ENCODE data around the gene CENPF.
"Not testable (repeated sequence)": the region's sequence is repeated elsewhere in the genome, so short reads cannot be mapped to it uniquely, and the experiment has no call there.

CENPF gene, protein sequence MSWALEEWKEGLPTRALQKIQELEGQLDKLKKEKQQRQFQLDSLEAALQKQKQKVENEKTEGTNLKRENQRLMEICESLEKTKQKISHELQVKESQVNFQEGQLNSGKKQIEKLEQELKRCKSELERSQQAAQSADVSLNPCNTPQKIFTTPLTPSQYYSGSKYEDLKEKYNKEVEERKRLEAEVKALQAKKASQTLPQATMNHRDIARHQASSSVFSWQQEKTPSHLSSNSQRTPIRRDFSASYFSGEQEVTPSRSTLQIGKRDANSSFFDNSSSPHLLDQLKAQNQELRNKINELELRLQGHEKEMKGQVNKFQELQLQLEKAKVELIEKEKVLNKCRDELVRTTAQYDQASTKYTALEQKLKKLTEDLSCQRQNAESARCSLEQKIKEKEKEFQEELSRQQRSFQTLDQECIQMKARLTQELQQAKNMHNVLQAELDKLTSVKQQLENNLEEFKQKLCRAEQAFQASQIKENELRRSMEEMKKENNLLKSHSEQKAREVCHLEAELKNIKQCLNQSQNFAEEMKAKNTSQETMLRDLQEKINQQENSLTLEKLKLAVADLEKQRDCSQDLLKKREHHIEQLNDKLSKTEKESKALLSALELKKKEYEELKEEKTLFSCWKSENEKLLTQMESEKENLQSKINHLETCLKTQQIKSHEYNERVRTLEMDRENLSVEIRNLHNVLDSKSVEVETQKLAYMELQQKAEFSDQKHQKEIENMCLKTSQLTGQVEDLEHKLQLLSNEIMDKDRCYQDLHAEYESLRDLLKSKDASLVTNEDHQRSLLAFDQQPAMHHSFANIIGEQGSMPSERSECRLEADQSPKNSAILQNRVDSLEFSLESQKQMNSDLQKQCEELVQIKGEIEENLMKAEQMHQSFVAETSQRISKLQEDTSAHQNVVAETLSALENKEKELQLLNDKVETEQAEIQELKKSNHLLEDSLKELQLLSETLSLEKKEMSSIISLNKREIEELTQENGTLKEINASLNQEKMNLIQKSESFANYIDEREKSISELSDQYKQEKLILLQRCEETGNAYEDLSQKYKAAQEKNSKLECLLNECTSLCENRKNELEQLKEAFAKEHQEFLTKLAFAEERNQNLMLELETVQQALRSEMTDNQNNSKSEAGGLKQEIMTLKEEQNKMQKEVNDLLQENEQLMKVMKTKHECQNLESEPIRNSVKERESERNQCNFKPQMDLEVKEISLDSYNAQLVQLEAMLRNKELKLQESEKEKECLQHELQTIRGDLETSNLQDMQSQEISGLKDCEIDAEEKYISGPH (N-terminal part only)

DNA sequence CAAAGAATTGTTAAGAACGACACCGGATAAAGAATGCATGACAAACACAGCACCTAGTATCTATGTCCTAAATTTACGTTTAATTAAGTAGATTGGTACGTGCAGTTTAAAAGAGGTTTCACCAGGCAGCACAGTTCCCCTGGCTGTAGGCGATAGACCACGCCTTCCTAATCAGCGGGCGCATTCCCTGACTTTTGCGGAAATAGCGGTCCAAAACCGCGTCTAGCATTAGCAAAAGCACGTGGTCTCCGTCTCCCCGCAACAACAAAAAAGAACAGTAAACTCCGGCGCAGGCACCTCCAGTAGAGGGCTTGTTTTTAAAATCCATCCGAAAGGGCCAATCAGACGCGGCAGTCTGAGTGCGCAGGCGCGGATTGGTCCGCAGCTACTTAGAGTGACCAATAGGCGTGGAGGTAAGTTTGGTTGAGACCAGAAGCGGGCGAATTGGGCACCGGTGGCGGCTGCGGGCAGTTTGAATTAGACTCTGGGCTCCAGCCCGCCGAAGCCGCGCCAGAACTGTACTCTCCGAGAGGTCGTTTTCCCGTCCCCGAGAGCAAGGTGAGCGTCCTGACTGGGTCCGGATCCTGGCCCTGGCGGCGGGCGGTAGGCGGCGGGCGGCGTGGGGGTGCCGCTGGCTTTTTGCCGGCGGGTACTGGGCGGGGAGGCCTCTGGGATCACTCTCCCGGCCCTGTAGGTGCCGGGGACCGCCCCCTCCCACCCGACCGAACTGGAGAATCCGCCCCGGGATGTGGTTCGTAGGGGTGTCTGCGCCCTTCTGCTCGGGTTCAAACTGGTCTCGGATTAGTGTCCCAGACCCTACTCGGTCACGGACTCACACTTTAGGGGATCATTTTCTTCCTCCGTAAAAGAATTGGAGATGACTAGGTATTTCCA, at the start of gene CENPF:
TSS of gene CENPF (plus strand) at position 432 of the 894 bp plus-strand sequence. CDS start 10,560 bp downstream, outside the sequence.
- DNase-seq: peak; percentile 94

DNA sequence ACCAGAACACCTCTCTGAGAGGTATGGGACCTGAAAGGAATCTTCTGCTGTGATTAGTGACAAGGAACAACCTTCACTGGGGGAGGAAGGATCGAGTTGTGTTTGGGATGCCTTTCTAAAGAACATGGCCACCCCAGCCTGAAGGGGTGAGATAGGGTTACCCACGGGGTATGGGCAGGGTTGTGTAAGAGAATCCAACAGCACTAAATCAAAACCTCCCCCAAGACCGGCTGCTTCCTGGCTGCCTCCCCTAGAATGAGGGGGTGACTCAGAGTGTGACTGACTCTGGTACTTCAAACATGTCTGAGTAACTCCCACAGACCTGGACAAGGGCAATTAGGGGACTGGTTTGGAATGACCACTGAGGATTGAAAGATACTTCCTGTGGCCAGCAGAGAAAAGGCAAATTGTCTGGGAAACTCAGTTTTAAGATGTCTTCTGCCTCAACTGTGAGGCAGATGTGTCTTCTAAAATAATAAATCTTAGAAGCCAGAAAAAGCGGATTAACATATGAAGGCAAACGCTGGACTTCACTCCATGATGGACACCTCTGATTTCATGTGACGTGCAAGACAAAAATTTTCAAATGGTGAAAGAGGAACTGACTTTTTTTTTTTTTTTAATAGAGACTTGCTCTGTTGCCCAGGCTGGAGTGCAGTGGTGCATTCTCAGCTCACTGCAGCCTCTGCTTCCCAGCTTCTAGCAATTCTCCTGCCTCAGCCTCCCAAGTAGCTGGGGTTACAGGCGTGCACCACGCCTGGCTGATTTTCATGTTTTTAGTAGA, 44.9 kb upstream of the CENPF start:
- no peak for DNase-seq

DNA sequence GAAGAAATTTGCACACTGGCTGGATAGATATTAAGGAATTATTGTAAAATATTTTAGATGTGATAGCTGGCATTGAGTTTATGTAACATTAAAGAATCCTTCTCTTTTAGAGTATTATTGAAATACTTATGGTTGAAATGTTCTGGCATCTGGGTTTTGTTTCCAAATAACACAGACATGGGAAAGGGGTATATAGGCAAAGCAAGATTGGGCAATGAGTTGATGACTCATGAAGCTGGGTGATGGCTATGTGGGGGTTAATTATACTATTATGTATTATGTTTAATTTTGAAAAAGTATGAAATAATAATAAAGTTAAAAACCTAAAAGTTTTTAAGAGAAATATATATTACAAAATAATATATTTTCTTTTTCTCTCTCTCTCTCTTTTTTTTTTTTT, 39.1 kb upstream of the CENPF start:
- DNase-seq: no peak

DNA sequence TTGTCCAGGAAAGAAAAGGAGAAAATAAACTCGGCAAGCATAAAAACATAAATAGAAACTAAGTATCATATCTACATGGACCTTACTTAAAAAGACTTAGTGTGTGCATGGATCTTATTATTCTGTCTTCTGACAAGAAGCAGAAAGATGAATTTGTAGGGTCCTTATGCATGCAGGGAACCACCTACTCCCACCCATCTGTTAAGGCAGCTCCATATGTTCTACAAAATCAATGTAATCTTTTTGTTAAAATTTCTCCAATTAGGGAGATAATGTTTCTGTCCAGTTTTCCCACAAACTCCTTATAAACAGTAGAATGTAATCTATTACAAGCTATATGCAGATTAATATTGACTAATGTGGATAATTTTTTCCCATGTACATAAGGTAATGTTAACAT, 37.7 kb upstream of the CENPF start:
- no peak for DNase-seq

DNA sequence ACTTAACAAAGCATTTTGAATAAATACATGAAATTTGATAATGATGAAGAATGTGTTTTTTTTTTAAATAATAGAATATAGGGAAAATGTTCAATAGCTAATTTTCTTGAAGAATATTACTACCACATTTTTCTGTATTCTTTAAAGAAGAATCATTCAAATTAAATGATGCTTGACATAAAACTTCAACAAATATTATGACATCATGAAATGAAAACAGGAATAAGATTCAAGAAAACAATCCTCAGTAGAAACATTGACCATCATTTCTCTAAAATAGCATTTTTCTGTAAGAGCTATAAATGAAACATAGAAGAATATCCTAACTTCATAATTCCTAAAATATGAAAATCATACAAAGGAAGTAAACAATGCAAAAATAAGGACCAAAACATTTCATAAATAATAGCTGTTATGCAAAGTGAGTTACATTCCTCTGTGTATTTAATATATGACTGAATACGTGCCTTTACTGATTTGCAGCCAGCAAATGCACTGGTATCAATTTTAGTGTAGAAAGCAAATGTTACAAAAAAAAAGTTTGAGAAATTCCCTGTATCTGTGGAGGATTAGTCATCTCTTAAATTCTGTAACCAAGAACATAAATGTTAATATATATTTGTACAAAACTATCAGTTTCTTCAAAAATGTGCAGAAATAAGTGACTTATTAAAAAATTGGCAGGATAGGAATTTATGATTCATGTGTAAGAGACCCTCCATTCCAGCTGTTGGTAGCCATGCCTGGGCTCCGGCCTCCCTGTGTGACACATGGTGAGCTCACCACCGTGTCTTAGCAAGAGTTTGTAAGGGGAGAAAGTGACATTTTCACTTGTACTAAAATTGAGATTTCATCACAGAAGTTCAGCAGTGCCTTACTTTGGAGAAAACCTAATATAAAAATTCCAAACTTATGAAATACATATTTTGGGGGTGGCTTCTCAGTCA, 36.6 kb upstream of the CENPF start:
- DNase-seq: peak; percentile 29 to 32

DNA sequence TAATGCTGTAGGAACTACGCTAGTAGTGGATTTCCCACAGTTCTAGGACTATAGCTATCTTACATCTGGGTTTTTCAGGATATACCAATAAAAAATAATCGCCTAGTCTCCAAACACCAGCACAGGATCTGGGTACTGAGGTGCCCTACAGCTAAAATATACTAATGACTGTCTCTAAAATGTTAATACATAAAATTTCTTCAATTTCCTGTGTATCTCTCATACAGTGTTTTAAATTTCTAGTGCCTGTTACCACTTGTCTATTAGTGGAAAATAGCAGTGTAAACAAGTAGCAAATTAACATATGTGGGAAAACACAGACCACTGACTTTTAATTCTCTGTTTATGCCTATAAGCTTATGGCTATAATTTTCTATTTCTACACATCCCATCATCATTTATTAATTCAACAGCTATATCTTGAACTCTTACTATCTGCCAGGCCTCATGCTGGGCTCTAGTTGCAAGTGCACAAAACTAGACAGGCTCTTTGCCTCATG, 35.5 kb upstream of the CENPF start:
- DNase-seq: no peak

DNA sequence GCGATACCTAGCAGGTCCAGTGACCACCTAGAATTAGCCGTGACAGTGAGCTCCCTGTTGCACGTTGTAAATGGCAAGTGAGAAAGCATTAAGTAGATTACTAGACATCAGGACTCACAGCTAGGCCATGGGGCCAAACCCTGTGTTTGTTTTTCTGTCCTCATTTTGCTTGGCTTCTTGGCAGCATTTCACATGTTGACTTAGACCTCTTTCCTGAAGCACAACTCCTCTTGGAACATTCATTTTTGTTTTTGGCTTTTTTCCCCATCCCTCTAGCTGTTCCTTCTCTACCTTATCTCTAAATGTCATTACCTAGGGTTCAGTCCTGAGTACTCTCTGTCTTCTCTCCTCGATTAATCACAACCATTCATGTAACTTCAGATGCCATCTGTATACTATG, 34.7 kb upstream of the CENPF start:
- DNase-seq: no peak

DNA sequence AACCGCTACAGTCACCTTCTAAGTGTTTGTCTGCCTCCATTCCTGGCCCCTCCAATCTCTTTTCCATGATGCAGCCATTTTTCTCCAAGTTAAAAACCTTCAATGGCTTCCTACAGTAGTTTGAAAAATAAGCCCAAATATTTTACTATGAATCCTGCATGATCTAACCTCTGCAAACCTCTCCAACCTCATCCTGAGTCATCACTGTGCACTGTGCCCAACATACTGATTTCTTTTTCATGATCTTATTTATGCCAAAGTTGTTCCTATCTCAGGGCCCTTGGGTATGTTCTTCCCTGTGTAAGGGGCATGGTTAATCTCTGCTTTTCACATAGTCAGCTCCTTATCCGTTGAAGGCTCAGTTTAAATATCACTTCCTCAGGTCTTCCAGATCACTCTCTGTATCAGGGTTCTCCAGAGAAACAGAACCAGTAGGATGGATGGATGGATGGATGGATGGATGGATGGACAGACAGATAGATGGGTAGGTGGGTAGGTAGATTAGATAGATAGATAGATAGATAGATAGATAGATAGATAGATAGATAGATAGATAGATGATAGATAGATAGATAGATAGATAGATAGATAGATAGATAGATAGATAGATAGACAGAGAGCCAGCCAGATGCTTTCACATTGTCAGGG, 33.5 kb upstream of the CENPF start:
- DNase-seq: no peak

DNA sequence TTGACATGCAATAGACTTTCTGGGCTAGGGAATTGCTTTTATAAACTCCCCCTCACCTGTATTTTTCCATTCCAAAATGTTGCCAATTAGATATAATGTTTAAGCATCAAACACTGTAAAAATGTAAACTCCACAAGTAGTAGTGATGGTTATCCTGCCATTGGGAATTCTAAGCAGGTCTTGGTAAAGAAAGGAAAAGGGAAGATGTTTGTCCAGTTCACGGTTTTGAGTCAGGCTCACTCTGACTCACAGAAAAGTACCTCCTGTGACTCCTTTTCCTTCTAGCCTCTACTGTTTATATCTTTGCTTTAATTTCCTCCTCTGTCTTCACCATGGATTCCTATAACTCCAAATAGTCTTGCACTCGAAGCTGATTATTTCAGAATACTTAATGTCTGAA, 32.6 kb upstream of the CENPF start:
- DNase-seq: no peak

DNA sequence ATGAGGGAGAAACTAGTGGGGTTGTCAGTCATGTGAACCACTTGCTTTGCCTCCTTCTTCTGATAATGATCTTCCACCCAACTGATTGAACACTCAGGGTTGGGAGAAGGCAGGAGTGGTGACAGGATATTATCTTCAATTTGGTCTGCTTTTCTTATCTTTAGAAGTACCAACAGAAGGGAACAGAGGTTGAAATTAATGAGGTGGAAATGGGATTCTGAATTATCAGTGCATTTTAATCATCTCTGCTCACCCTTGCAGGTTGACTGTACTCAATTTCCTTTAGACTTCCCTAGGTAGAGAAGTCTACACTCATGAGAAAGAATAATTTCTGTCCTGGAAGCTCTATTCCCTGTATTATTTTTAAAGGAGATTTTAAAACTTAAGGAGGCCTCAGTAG, 31.7 kb upstream of the CENPF start:
- no peak for DNase-seq

DNA sequence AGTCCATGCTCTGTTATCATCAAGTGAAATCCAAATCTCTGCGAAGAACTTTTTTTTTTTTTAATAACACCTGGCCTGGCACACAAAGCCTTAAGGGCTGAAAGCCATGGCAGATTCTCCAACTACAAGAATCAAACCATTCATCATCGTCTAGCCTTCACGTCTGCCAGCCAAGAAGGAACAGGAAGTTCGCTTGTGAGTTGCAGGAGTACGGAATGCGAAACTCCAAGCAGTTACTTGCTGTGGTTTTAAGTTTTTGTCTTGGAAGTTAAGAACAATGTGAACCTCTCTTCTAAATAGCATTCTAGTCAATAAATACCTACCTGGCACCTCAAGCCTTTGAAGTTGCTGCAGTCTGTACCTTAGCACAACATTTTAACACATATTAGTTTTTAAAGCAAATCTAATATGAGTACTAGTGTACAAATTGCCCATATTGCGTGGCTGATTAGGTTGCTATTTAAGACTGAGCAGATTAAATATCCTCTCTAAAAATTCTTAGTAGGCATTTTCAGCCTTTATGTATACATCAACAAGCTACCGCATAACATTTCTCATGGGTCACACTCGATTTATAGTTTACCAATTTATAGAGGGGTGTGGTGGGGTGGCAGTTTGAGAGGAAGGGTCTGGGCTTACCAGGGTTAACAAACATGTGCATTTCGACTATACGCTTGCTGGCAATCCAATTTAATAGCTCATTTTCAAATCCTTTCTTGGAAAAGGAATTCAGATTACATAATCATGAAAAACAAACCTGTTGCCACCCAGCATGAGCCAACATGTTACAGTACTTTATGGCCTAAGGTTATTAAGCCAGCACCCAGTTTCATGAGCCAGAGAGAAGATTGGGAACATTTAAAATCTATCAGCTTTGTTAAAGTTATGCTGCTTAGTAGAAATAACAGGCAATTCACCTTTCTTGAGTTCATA, 29.3 kb upstream of the CENPF start:
- no peak for DNase-seq

DNA sequence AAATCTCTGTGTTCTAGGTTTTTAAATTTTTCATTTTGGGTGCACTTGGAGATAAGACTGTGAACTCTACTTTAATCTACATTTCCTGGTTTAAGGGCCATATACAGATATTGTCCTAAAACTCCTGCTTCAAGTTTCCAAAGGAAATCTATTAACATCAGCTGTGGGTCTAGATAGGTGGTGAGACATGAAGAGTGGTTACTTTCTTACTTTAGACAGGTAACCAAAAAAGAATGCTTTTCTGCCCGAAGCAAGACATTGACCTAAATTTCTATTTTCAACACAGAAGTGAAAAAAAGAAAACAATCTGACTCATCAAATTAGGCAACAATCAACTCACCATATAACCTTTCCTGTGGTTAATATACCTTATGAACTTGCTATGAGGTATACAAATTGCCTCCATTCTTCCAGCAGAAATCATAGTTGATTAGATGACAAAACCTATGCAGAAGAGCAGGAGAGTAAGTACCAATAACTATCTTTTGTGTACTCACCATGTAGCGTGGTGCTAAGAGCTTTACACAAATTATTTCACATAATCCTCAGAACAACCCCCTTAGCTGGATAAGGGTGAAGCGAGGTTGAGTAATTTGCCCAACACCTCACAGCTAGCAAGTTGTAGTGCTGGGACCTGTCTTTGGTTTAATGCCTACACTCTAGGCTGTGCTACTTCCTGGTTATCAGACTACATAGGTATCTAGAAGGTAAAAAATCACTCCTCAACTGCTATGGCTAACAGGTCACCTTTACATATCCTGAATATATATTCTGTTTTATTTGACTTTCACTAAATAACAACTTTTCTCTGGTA, 28.2 kb upstream of the CENPF start:
- DNase-seq: no peak

DNA sequence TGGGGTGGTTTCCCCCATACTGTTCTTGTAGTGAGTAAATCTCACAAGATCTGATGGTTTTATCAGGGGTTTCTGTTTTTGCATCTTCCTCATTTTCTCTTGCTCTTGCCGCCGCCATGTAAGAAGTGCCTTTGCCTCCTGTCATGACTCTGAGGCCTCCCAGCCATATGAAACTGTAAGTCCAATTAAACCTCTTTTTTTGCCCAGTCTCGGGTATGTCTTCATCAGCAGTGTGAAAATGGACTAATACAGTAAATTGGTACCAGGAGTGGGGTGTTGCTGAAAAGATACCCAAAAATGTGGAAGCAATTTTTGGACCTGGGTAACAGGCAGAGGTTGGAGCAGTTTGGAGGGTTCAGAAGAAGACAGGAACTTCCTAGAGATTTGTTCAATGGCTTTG, 26.9 kb upstream of the CENPF start:
- not testable (repeated sequence) for DNase-seq

DNA sequence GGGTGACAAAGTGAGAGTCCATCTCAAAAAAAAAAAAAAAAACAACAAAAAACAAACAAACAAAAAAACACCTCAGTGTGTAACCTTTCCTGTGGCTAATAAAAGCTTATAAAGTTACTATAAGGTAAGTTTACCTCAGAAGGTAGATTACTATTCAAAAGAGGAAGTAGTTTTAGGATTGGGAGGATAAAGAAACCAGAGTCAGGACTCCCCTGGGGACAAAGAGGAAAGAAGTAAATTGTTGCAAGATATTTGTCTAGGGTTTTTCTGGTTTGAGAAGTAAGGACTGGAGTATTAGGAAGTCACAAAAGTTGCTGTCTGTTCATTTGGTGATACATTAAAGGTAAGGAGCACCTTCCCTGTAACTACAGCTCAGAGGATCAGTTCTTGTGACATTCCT, 23.8 kb upstream of the CENPF start:
- DNase-seq: no peak

DNA sequence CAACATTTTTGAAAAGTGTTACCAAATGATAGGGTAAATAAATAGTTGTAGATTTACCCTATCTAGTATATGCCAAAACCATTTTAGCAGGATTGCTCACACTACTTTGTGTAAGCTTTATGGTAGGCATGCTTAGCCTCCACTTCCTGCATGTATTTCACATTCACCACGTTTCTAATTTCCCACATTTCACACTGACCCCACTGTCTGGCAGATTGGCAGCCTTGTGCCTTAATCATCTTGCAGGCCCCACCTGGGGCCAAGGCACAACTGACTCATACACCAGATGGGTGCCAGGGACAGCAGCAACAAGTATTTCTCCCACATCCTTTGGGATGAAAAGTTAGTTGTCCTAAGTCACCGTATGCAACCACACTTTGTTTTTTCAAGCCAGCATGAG, 21.2 kb upstream of the CENPF start:
- DNase-seq: no peak

DNA sequence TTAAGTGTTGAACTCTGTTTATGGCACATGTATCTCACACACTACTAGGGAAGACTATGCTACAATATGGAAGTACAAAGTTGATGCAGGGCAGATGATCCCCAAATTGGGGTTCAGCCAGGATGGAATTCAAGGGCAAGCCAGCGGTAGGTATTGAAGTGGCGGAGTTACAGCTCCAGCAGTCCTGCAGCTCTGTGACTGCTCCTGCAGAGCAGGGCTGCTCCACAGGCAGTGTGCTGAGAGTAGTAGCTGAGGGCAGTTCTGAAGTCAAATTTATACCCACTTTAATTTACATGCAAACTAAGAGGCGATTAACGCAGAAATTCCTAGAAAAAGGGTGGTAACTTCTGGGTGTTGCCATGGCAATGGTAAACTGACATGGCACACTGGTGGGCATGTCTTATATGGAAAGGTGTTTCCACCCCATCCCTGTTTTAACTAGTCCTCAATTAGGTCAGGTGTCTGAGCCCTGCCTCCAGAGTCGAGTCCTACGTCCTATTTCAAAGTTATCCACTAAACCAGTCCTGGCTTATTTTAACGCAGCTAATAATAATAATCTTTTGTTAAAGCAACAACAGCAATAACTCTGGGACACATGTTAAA, 20.6 kb upstream of the CENPF start:
- DNase-seq: no peak

DNA sequence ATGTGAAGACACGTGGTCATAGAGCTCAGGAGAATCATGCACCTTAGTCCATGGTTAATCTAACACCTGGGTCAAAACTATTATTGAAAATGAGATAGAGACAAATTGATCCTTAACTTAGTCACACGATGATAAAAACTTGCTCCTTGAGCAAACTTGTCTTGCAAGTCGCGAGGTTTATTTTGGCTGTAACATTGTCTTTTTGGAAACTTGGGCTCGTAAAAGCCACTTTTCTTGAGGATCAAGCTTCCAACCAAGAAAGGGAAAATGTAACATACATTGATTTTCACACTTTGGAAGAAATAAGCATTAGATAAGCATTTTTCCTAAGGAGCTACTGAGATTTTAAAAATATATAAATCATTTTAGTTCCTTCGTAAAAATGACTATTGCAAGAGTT, 19.9 kb upstream of the CENPF start:
- no peak for DNase-seq
